Right lobe of liver (tissue), 4 donors: ENCODE results near the gene NLRP5.

Experiments used
- POLR2A ChIP-seq: fragments of 450-650 bp; IDR thresholded peaks from one replicate; pipeline ENCODE4 v1.6.1; 2017; ENCODE audit warnings: antibody characterized with exemption, mild to moderate bottlenecking
- TF ChIP-seq, protein P1 (sequence below), 4 donors: fragments of 200-600 bp in 3 of 4; fragments of 450-650 bp in 1 of 4; IDR thresholded peaks; one replicate each; pipeline versions ENCODE4 v1.5.1 to v1.8.0; 2016 to 2022; ENCODE audit warnings: antibody characterized with exemption in 4 of 4, mild to moderate bottlenecking in 2 of 4
- donor health status: DM: no; HTN: no; CAD: no.
- donor health status: DM: no; HTN: no; CAD: no.
- donor health status: DM: no; HTN: yes; CAD: no.

- TF ChIP-seq POLR2A = no peak
- TF ChIP-seq, protein P1, sequence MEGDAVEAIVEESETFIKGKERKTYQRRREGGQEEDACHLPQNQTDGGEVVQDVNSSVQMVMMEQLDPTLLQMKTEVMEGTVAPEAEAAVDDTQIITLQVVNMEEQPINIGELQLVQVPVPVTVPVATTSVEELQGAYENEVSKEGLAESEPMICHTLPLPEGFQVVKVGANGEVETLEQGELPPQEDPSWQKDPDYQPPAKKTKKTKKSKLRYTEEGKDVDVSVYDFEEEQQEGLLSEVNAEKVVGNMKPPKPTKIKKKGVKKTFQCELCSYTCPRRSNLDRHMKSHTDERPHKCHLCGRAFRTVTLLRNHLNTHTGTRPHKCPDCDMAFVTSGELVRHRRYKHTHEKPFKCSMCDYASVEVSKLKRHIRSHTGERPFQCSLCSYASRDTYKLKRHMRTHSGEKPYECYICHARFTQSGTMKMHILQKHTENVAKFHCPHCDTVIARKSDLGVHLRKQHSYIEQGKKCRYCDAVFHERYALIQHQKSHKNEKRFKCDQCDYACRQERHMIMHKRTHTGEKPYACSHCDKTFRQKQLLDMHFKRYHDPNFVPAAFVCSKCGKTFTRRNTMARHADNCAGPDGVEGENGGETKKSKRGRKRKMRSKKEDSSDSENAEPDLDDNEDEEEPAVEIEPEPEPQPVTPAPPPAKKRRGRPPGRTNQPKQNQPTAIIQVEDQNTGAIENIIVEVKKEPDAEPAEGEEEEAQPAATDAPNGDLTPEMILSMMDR (IDR thresholded peaks at IDR 0.05) = no peak
Observed at GRCh38 chr19:55990831-55991230, 4.3 kb downstream of the NLRP5 start.
